Immature natural killer cell (primary cell): Measurements from ENCODE around the gene GNLY. TPM values are rescaled to one million over a fixed set of nuclear protein-coding genes. Genes with fewer than 3 reads are reported as not detected.

Experiments
- DNase-seq, 3 donors: peaks; one replicate each; pipeline ENCODE4 v3.0.0; 2022; ENCODE audit warnings: mixed read lengths in 1 of 3
- H3K27ac Mint-ChIP-seq, 6 donors: one replicate each; pipeline ENCODE4 v1.8.0; 2020; ENCODE audit warnings: mixed read lengths in 6 of 6, mild to moderate bottlenecking in 5 of 6, inconsistent platforms in 4 of 6, moderate library complexity in 3 of 6
- H3K27me3 Mint-ChIP-seq, 3 donors: one replicate each; pipeline ENCODE4 v1.8.0; 2020 to 2021; ENCODE audit warnings: low read depth in 3 of 3, mild to moderate bottlenecking in 3 of 3, mixed read lengths in 3 of 3, moderate library complexity in 3 of 3, inconsistent platforms in 1 of 3
- H3K36me3 Mint-ChIP-seq, 3 donors: one replicate each; pipeline ENCODE4 v1.8.0; 2020; ENCODE audit warnings: mixed read lengths in 3 of 3, inconsistent platforms in 2 of 3, mild to moderate bottlenecking in 2 of 3
- H3K4me1 Mint-ChIP-seq, 2 donors: one replicate each; pipeline ENCODE4 v1.8.0; 2020; ENCODE audit warnings: inconsistent platforms in 2 of 2, mild to moderate bottlenecking in 2 of 2, mixed read lengths in 2 of 2, moderate library complexity in 1 of 2
- H3K4me3 Mint-ChIP-seq, 5 donors: one replicate each; pipeline ENCODE4 v1.8.0; 2020; ENCODE audit warnings: mild to moderate bottlenecking in 5 of 5, mixed read lengths in 5 of 5, inconsistent platforms in 3 of 5, moderate library complexity in 3 of 5
- H3K9me3 Mint-ChIP-seq, 6 donors: one replicate each; pipeline ENCODE4 v1.8.0; 2020; ENCODE audit warnings: mild to moderate bottlenecking in 6 of 6, mixed read lengths in 6 of 6, inconsistent platforms in 4 of 6, moderate library complexity in 3 of 6
- polyA plus RNA-seq, 3 donors: library from polyadenylated mRNA; unstranded; fragments of 300-500 nt; fragmentation: Illumina TruSeq; gene quantifications; one replicate each; pipeline ENCODE4 v1.2.3, GENCODE V29; 2021

GNLY gene
- polyA plus RNA-seq, 3 donors from 2014 or later = 13,165 to 20,506 (median 19,340) TPM

- DNase-seq = no peak
- peaks cover 0 to 3% (median 3%) of the 10 kb centered on the region in 3 donors for H3K27me3 Mint-ChIP-seq
- H3K27ac Mint-ChIP-seq = no peak overlapping the region
- H3K4me1 Mint-ChIP-seq = peaks cover 7 to 13% of the 10 kb centered on the region in 2 donors
- H3K9me3 Mint-ChIP-seq = no peaks in the 10 kb centered on the region
- no peaks in the 10 kb centered on the region for H3K36me3 Mint-ChIP-seq
- no peak overlapping the region for H3K4me3 Mint-ChIP-seq
Measured at GRCh38 chr2:85733121-85733960, 39.2 kb downstream of the GNLY start.

DNA sequence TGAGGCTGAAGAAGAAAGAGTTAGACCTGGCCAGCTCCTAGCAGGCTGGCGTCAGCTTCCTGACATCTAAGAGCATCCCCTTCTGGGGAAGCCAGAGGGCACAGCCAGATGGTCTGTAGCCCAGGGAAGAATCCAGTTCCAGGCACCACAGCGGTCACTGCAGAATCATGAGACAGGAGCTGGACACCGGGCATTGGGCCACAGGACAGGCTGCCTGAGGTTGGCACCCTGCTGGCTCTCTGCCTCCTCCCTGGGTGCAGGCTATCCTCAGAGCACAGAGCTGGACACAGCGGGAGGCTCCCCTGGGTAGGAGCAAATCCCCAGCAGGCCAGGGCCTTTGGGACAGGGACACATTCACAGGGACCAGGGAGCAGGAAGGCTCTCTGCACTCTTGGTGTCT is 39.9 kb downstream of the GNLY start:
- Mint-ChIP-seq H3K4me3 (no peak overlapping the region), H3K27ac (no peak overlapping the region), H3K36me3 (no peaks in the 10 kb centered on the region), H3K9me3 (no peaks in the 10 kb centered on the region), H3K4me1 (peaks cover 4 to 8% of the 10 kb centered on the region in 2 donors), H3K27me3 (peaks cover 0 to 3% (median 3%) of the 10 kb centered on the region in 3 donors)
- DNase-seq = no peak

GRCh38 chr2:85734942-85735608 is 40.9 kb downstream of the GNLY start:
- H3K27me3 Mint-ChIP-seq = peaks cover 0 to 6% (median 2%) of the 10 kb centered on the region in 3 donors
- no peak overlapping the region for H3K27ac Mint-ChIP-seq
- no peaks in the 10 kb centered on the region for H3K36me3 Mint-ChIP-seq
- no peaks in the 10 kb centered on the region for H3K9me3 Mint-ChIP-seq
- DNase-seq = no peak
- H3K4me1 Mint-ChIP-seq = no peaks in the 10 kb centered on the region
- H3K4me3 Mint-ChIP-seq = no peak overlapping the region

GRCh38 chr2:85735691-85736090 is 41.5 kb downstream of the GNLY start:
- DNase-seq = no peak
- H3K4me3 Mint-ChIP-seq = no peak overlapping the region
- H3K9me3 Mint-ChIP-seq = no peaks in the 10 kb centered on the region
- no peak overlapping the region for H3K27ac Mint-ChIP-seq
- H3K27me3 Mint-ChIP-seq = peaks cover 0 to 6% (median 2%) of the 10 kb centered on the region in 3 donors
- no peaks in the 10 kb centered on the region for H3K4me1 Mint-ChIP-seq
- H3K36me3 Mint-ChIP-seq = no peaks in the 10 kb centered on the region

DNA sequence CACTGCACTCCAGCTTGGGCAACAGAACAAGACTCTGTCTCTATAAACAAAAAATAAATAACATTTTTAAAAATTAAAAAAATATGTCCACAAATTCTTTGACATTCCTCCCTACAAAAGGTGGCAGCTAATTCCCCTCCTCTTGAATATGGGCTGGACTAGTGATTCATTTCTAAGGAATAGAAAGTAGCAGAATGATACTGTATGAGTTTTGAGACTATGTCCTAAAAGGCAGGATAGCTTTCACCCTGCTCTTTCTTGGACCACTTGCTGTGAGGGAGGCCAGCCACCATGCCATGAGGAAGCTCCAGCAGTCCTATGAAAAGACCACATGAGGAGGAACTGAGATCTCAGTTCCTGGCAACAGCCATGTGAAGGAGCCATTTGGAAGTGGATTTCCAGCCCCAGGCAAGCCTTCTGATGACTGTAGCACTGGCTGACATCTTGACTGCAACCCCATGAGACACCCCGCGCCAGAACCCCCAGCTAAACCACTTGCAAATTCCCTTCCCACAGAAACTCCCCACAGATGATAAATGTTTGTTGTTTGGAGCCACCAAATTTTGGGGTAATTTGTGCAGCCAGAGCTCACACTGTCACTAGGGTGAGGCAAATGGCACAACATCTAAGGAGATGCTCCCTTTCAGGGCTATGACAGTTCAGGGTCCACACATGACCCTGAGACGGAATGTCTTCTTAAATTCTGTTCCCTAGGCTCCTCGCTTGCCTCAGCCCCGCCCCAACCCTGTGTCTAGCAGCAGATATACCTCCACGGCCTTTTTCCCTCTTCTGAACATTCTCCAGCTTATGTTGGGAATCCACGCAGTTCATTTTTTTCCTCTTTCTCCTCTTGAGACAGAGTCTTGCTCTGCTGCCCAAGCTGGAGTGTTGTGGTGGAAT is 42.5 kb downstream of the GNLY start:
- Mint-ChIP-seq H3K4me1 (no peaks in the 10 kb centered on the region), H3K27me3 (peaks cover 4 to 9% (median 5%) of the 10 kb centered on the region in 3 donors), H3K4me3 (no peak overlapping the region), H3K9me3 (no peaks in the 10 kb centered on the region), H3K36me3 (no peaks in the 10 kb centered on the region), H3K27ac (no peak overlapping the region)
- DNase-seq = no peak

DNA sequence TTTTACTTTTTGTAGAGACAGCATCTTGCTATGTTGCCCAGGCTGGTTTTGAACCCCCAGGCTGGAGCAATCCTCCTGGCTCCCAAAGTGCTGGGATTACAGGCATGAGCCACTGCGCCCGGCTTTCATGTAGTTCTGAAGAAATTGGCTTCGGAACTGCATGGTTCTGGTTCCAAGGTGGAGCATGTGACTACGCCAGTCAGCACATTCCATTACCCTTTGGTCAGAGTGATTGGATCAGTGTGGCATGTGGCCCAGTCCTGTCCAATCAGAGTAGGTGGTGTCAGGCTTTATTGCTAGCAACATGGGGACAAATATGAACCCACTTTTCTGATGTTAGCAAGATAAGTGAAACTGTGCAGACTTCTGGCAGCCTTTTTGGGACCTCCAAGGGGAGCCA is 43.3 kb downstream of the GNLY start:
- no peaks in the 10 kb centered on the region for H3K4me1 Mint-ChIP-seq
- no peak for DNase-seq
- H3K36me3 Mint-ChIP-seq = no peaks in the 10 kb centered on the region
- no peak overlapping the region for H3K4me3 Mint-ChIP-seq
- no peak overlapping the region for H3K27ac Mint-ChIP-seq
- H3K27me3 Mint-ChIP-seq = peaks cover 5 to 9% (median 9%) of the 10 kb centered on the region in 3 donors
- H3K9me3 Mint-ChIP-seq = no peaks in the 10 kb centered on the region

GRCh38 chr2:85737961-85738360 is 43.8 kb downstream of the GNLY start:
- H3K4me3 Mint-ChIP-seq = no peak overlapping the region
- no peaks in the 10 kb centered on the region for H3K36me3 Mint-ChIP-seq
- DNase-seq = no peak
- H3K27me3 Mint-ChIP-seq = peaks cover 8 to 14% (median 10%) of the 10 kb centered on the region in 3 donors
- H3K9me3 Mint-ChIP-seq = no peaks in the 10 kb centered on the region
- H3K4me1 Mint-ChIP-seq = no peaks in the 10 kb centered on the region
- no peak overlapping the region for H3K27ac Mint-ChIP-seq

- H3K27me3 Mint-ChIP-seq = peaks cover 9 to 19% (median 14%) of the 10 kb centered on the region in 3 donors
- H3K4me3 Mint-ChIP-seq = no peak overlapping the region
- DNase-seq = no peak
- no peaks in the 10 kb centered on the region for H3K36me3 Mint-ChIP-seq
- H3K27ac Mint-ChIP-seq = no peak overlapping the region
- H3K4me1 Mint-ChIP-seq = no peaks in the 10 kb centered on the region
- H3K9me3 Mint-ChIP-seq = no peaks in the 10 kb centered on the region
Measured at GRCh38 chr2:85740193-85740592, 46.0 kb downstream of the GNLY start.

DNA sequence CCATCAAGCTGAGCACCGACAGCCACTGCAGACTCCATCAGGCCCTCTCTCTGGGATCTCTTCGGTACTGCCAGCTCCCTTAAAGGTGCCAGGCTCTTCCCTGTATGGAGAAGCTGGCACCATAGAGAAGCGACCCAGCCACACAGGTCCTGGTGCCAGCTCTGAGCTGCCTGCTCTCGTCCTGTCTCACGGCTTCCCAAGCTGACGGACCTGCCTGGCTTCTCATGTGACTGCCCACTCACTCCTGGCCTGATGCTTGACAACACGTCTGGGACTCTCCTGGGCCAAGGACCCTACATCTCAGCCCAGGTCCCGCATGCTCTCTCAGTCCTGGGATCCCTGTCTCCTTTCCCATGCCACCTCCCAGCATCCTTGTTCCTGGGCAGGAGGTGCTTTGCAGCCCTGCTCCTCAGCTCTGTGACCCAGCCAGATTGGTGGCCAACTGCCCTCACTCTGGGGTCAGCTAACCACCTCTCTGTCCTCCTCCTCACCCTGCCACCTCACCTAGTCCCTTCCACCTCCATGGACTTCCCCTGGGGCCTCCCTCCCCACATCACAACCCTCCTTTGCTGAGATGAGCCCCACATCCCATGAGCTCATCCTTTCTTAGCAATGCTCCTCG is 47.2 kb downstream of the GNLY start:
- H3K27me3 Mint-ChIP-seq = peaks cover 11 to 23% (median 14%) of the 10 kb centered on the region in 3 donors
- no peak overlapping the region for H3K4me3 Mint-ChIP-seq
- H3K36me3 Mint-ChIP-seq = no peaks in the 10 kb centered on the region
- no peak for DNase-seq
- no peaks in the 10 kb centered on the region for H3K4me1 Mint-ChIP-seq
- H3K27ac Mint-ChIP-seq = no peak overlapping the region
- H3K9me3 Mint-ChIP-seq = no peaks in the 10 kb centered on the region

GRCh38 chr2:85741833-85742455 is 47.8 kb downstream of the GNLY start:
- Mint-ChIP-seq H3K36me3 (no peaks in the 10 kb centered on the region), H3K9me3 (no peaks in the 10 kb centered on the region), H3K4me3 (no peak overlapping the region), H3K4me1 (no peaks in the 10 kb centered on the region), H3K27me3 (peaks cover 11 to 23% (median 15%) of the 10 kb centered on the region in 3 donors), H3K27ac (no peak overlapping the region)
- no peak for DNase-seq

- no peak overlapping the region for H3K4me3 Mint-ChIP-seq
- no peaks in the 10 kb centered on the region for H3K36me3 Mint-ChIP-seq
- DNase-seq = no peak
- H3K4me1 Mint-ChIP-seq = no peaks in the 10 kb centered on the region
- no peak overlapping the region for H3K27ac Mint-ChIP-seq
- H3K27me3 Mint-ChIP-seq = peaks cover 10 to 31% (median 15%) of the 10 kb centered on the region in 3 donors
- H3K9me3 Mint-ChIP-seq = no peaks in the 10 kb centered on the region
Measured at GRCh38 chr2:85743304-85743978, 49.3 kb downstream of the GNLY start.

DNA sequence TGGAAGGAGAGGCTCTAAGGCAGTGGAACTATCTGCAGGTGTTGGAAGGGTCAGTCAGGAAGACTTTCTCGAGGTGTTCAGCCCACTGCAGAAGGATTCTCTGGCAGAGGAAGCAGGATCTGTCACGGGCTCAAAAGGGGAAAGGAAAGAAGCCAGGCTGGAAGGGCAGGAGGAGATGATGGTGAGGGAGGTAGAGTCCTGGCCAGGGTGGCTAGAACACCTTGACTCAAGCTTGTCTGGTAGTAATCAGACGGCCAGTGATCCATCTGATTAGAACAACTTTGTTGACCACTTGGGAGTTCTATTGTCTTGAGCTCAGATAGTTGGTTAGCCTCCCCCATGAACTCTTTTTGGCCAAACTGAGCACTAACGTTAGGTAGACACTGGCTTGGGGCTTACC is 49.9 kb downstream of the GNLY start:
- no peak overlapping the region for H3K4me3 Mint-ChIP-seq
- H3K27me3 Mint-ChIP-seq = peaks cover 10 to 31% (median 13%) of the 10 kb centered on the region in 3 donors
- H3K9me3 Mint-ChIP-seq = no peaks in the 10 kb centered on the region
- H3K4me1 Mint-ChIP-seq = no peaks in the 10 kb centered on the region
- no peaks in the 10 kb centered on the region for H3K36me3 Mint-ChIP-seq
- DNase-seq = no peak
- no peak overlapping the region for H3K27ac Mint-ChIP-seq
